ENCODE results near the gene CASQ2. TPM values are rescaled to one million over a fixed set of nuclear protein-coding genes. Genes with fewer than 3 reads are reported as not detected.
"Not testable (repeated sequence)": the region's sequence is repeated elsewhere in the genome, so short reads cannot be mapped to it uniquely, and the experiment has no call there.

The CASQ2 gene
- total RNA-seq, 4 donors from 2014 or later: 1.9 to 10.9 (median 2.3) TPM

- TF ChIP-seq, protein P1, sequence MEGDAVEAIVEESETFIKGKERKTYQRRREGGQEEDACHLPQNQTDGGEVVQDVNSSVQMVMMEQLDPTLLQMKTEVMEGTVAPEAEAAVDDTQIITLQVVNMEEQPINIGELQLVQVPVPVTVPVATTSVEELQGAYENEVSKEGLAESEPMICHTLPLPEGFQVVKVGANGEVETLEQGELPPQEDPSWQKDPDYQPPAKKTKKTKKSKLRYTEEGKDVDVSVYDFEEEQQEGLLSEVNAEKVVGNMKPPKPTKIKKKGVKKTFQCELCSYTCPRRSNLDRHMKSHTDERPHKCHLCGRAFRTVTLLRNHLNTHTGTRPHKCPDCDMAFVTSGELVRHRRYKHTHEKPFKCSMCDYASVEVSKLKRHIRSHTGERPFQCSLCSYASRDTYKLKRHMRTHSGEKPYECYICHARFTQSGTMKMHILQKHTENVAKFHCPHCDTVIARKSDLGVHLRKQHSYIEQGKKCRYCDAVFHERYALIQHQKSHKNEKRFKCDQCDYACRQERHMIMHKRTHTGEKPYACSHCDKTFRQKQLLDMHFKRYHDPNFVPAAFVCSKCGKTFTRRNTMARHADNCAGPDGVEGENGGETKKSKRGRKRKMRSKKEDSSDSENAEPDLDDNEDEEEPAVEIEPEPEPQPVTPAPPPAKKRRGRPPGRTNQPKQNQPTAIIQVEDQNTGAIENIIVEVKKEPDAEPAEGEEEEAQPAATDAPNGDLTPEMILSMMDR (IDR thresholded peaks at IDR 0.05): no peak
- no peak for DNase-seq (ENCODE audit: low spot score)
- no peak for ATAC-seq (ENCODE audit: low FRiP score)
Observed at GRCh38 chr1:115781851-115782250, 13.3 kb upstream of the CASQ2 start.

DNA sequence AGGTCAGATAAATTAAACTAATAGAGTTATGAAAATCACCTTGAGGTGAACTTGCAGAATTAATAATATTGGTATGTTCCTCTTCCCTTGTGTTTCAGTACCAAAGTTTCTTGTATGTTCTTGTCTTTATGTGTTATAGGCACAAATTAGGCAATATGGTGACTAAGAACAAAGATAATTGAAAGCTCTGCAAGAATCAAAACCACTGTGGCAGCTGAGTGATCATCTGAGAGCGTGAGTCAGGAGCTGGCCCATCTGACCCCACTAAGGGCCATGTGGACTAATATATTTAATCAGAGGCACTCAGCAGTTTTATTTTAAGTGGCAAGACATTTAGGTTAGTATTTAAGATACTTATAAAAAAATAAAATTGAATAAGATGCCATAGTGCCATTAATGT lies 12.8 kb upstream of the CASQ2 start:
- DNase-seq (ENCODE audit: low spot score) (no peak), ATAC-seq (ENCODE audit: low FRiP score) (no peak)
- TF ChIP-seq, protein P1 (IDR thresholded peaks at IDR 0.05): no peak

GRCh38 chr1:115780655-115781054 lies 12.1 kb upstream of the CASQ2 start:
- DNase-seq (ENCODE audit: low spot score); ATAC-seq (ENCODE audit: low FRiP score): not testable (repeated sequence)

DNA sequence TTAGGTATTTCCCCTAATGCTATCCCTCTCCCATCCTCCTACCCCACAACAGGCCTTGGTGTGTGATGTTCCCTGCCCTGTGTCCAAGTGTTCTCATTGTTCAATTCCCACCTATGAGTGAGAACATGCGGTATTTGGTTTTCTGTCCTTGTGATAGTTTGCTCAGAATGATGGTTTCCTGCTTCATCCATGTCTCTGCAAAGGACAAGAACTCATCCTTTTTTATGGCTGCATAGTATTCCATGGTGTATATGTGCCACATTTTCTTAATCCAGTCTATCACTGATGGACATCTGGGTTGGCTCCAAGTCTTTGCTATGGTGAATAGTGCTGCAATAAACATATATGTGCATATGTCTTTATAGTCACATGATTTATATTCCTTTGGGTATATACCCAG lies 10.6 kb upstream of the CASQ2 start:
- ATAC-seq (ENCODE audit: low FRiP score); DNase-seq (ENCODE audit: low spot score): not testable (repeated sequence)

- ATAC-seq (ENCODE audit: low FRiP score): peak; percentile 91
- TF ChIP-seq, protein P1 (IDR thresholded peaks at IDR 0.05): peak in 1 of 3 donors; percentile 27
- DNase-seq (ENCODE audit: low spot score): no peak
Observed at GRCh38 chr1:115771847-115772457, 3.4 kb upstream of the CASQ2 start.

DNA sequence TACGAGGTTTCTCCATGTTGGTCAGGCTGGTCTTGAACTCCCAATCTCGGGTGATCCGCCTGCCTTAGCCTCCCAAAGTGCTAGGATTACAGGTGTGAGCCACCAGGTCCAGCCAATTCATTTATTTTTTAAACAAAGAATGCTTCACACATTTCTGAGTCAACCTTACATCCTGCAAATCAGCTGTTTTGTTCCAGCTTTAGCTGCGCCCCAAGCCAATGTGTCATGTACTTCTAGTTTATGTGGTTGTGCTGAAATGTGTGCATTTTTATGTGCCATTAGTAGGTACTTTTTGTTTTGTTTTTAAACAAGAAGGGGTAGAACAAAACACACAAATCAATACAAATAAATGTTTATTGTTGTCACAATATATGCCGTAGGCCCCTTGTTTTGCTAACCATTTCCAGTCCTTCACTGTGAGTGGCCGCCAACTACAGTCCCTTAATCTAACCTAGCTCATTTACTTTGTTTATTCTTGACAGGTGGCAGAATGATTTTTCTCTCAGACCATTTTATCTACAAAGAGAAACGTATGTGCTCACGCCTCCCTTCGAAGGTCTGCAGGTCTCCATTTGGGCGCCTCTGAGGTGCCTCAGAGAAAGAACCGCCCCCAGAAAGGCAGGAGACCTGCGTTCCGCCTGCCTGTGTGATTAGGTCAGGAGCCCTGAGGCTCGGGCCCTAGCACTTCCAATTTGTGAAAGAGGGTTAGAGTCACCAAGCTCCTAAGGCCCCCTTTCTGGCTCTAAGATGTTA lies 2.8 kb upstream of the CASQ2 start:
- no peak for DNase-seq (ENCODE audit: low spot score)
- TF ChIP-seq, protein P1 (IDR thresholded peaks at IDR 0.05): no peak
- no peak for ATAC-seq (ENCODE audit: low FRiP score)

DNA sequence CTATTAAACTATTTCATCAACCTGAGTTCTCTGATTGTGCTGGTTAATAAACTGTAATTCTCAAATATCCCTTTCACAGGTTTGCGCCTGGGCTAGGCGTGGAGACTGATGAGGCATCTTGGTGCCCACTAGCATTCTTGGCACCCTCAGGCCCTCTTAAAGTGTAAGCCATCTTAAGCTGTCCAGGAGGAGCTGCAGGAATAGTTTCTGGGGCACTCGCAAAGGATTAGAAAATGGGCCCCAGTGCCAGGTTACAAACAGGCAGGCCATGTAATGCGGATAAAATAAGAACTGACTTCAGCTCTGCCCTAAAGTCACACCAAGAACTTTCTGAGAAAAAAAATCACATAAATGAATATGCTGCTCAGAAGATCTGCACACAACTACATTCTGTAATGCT lies 1.1 kb downstream of the CASQ2 start:
- DNase-seq (ENCODE audit: low spot score): no peak
- ATAC-seq (ENCODE audit: low FRiP score): no peak
- TF ChIP-seq, protein P1 (IDR thresholded peaks at IDR 0.05): no peak

GRCh38 chr1:115765091-115765490 lies 3.4 kb downstream of the CASQ2 start:
- DNase-seq (ENCODE audit: low spot score) (no peak), ATAC-seq (ENCODE audit: low FRiP score) (no peak)
- TF ChIP-seq, protein P1 (IDR thresholded peaks at IDR 0.05): no peak

Data from omental fat pad (tissue), 4 donors.